ENCODE results near the gene ESCO1. TPM values are rescaled to one million over a fixed set of nuclear protein-coding genes. Genes with fewer than 3 reads are reported as not detected.
A peak's percentile ranks its signal among the peaks of the same experiment; 100 is the strongest.

ESCO1 gene
- total and polyA plus RNA-seq, 7 donors: 9.9 to 26.7 (median 13.4) TPM

GRCh38 chr18:21513292-21513691 is 87.2 kb downstream of the ESCO1 start:
- intact Hi-C loops (cut with DNase I): no loop called here
- H3K36me3 ChIP-seq (ENCODE audit: insufficient read depth in 1 of 2, low read depth in 1 of 2): peaks cover 7 to 43% of the 10 kb centered on the region in 2 donors
- no peaks in the 10 kb centered on the region for H3K9me3 ChIP-seq
- H3K4me3 ChIP-seq: no peak overlapping the region
- 96 to 97% (median 96%) methylated on average over 2 of the region's 2 CpGs for WGBS, 3 donors
- DNase-seq (no peak), ATAC-seq (no peak)
- H3K27me3 ChIP-seq (ENCODE audit: insufficient read depth in 3 of 3, low read length in 2 of 3): no peaks in the 10 kb centered on the region
- TF ChIP-seq, protein P1, sequence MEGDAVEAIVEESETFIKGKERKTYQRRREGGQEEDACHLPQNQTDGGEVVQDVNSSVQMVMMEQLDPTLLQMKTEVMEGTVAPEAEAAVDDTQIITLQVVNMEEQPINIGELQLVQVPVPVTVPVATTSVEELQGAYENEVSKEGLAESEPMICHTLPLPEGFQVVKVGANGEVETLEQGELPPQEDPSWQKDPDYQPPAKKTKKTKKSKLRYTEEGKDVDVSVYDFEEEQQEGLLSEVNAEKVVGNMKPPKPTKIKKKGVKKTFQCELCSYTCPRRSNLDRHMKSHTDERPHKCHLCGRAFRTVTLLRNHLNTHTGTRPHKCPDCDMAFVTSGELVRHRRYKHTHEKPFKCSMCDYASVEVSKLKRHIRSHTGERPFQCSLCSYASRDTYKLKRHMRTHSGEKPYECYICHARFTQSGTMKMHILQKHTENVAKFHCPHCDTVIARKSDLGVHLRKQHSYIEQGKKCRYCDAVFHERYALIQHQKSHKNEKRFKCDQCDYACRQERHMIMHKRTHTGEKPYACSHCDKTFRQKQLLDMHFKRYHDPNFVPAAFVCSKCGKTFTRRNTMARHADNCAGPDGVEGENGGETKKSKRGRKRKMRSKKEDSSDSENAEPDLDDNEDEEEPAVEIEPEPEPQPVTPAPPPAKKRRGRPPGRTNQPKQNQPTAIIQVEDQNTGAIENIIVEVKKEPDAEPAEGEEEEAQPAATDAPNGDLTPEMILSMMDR (IDR thresholded peaks at IDR 0.05): no peak
- no peak overlapping the region for H3K27ac ChIP-seq
- no peaks in the 10 kb centered on the region for H3K4me1 ChIP-seq

DNA sequence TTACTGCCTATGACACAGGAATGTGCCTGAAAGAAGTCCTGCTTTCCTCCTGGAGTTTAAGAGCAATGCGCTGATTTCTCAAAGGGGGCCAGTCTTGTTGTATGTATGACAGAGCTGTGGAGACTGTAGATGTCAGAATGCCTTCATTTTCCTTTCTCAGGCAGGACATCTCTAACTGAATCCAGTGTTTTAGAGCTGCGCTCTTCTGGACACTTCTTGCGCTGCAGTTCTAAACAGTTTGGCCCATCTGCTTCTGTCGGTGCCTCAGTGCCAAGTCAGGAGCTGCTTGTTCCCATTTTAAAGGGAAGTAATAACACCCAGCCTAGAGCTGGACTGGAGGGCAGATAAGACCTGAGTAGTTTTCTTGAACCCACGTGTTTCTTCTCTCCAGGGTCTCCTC is 91.4 kb downstream of the ESCO1 start:
- DNase-seq: no peak
- H3K27me3 ChIP-seq (ENCODE audit: insufficient read depth in 3 of 3, low read length in 2 of 3): no peaks in the 10 kb centered on the region
- H3K4me3 ChIP-seq: no peak overlapping the region
- no peaks in the 10 kb centered on the region for H3K9me3 ChIP-seq
- no peak overlapping the region for H3K27ac ChIP-seq
- TF ChIP-seq, protein P1 (IDR thresholded peaks at IDR 0.05): peak; percentile 11
- ATAC-seq: peak in 3 of 4 donors; percentile 36 to 52 (median 45)
- peaks cover 4 to 31% of the 10 kb centered on the region in 2 donors for H3K36me3 ChIP-seq (ENCODE audit: insufficient read depth in 1 of 2, low read depth in 1 of 2)
- WGBS, 3 donors: 76 to 85% (median 80%) methylated on average over 5 of the region's 5 CpGs
- no peaks in the 10 kb centered on the region for H3K4me1 ChIP-seq
- intact Hi-C loops (cut with DNase I): loop anchor here in 1 of 2 donors (10.0 kb wide), 1 partner anchor 314 kb away; no protein-coding TSS in a partner anchor

- Histone ChIP-seq H3K27me3 (ENCODE audit: insufficient read depth in 3 of 3, low read length in 2 of 3) (no peaks in the 10 kb centered on the region), H3K36me3 (ENCODE audit: insufficient read depth in 1 of 2, low read depth in 1 of 2) (peaks cover 0 to 22% of the 10 kb centered on the region in 2 donors), H3K4me3 (no peak overlapping the region), H3K27ac (no peak overlapping the region), H3K4me1 (no peaks in the 10 kb centered on the region), H3K9me3 (no peaks in the 10 kb centered on the region)
- WGBS, 3 donors: 89 to 91% (median 89%) methylated on average over 13 of the region's 13 CpGs
- ATAC-seq (no peak), DNase-seq (no peak)
- TF ChIP-seq, protein P1 (IDR thresholded peaks at IDR 0.05): no peak
- intact Hi-C loops (cut with DNase I): loop anchor here in 1 of 2 donors (10.0 kb wide), 1 partner anchor 313 kb away; no protein-coding TSS in a partner anchor
These were observed 92.4 kb downstream of the ESCO1 start for GRCh38 chr18:21507913-21508701.

GRCh38 chr18:21502661-21503060 is 97.8 kb downstream of the ESCO1 start:
- peaks cover 9% of the 10 kb centered on the region for H3K4me1 ChIP-seq
- H3K36me3 ChIP-seq (ENCODE audit: insufficient read depth in 1 of 2, low read depth in 1 of 2): peaks cover 0 to 15% of the 10 kb centered on the region in 2 donors
- WGBS, 3 donors: 49 to 73% (median 59%) methylated on average over 7 of the region's 7 CpGs
- DNase-seq (no peak), ATAC-seq (peak in 1 of 4 donors; percentile 24)
- intact Hi-C loops (cut with DNase I): loop anchor here in 1 of 2 donors (5.0 to 10.0 kb wide), 2 partner anchors 35 to 308 kb away; no protein-coding TSS in a partner anchor
- H3K9me3 ChIP-seq: no peaks in the 10 kb centered on the region
- H3K27ac ChIP-seq: no peak overlapping the region
- no peaks in the 10 kb centered on the region for H3K27me3 ChIP-seq (ENCODE audit: insufficient read depth in 3 of 3, low read length in 2 of 3)
- H3K4me3 ChIP-seq: no peak overlapping the region
- TF ChIP-seq, protein P1 (IDR thresholded peaks at IDR 0.05): no peak
